HepG2 (cell line): Measurements from ENCODE around the gene HSD11B2. TPM values are rescaled to one million over a fixed set of nuclear protein-coding genes. Genes with fewer than 3 reads are reported as not detected.

Experiments used
- ARNT2 ChIP-seq: sonication (generic); formaldehyde crosslinking; IDR thresholded peaks from 2 replicates; pipeline ENCODE4 v1.8.0; 2022; ENCODE audit warnings: mild to moderate bottlenecking, low read depth, missing genetic modification reagents, moderate library complexity
- BHLHE40 ChIP-seq: IDR thresholded peaks from 2 replicates; pipeline ENCODE4 v1.6.1; 2011; ENCODE audit warnings: low read length, improper control_type of control experiment
- CC2D1A ChIP-seq: sonication (generic); formaldehyde crosslinking; IDR thresholded peaks from 2 replicates; pipeline ENCODE4 v1.8.1; 2023; ENCODE audit warnings: mild to moderate bottlenecking, missing genetic modification reagents
- CSRNP1 ChIP-seq: sonication (generic); formaldehyde crosslinking; IDR thresholded peaks from 2 replicates; pipeline ENCODE4 v1.8.1; 2023; ENCODE audit warnings: mild to moderate bottlenecking, missing genetic modification reagents
- ETV6 ChIP-seq: sonication (generic); formaldehyde crosslinking; conservative IDR thresholded peaks from 2 replicates; pipeline ENCODE4 v1.4.0; 2020; ENCODE audit warnings: missing genetic modification reagents
- FOXJ3 ChIP-seq: sonication (generic); formaldehyde crosslinking; IDR thresholded peaks from 2 replicates; pipeline ENCODE4 v1.4.0; 2020; ENCODE audit warnings: missing genetic modification reagents, mild to moderate bottlenecking, borderline replicate concordance
- HMG20A ChIP-seq: IDR thresholded peaks from 2 replicates; pipeline ENCODE4 v1.6.1; 2016; ENCODE audit warnings: borderline replicate concordance
- HOXA9 ChIP-seq: sonication (generic); formaldehyde crosslinking; IDR thresholded peaks from 2 replicates; pipeline ENCODE4 v1.8.1; 2022; ENCODE audit warnings: missing genetic modification reagents, mild to moderate bottlenecking, moderate library complexity, borderline replicate concordance
- KDM1A ChIP-seq: IDR thresholded peaks from 2 replicates; pipeline ENCODE4 v1.6.1; 2016; ENCODE audit warnings: missing compliant biosample characterization
- MYC ChIP-seq: sonication (generic); formaldehyde crosslinking; IDR thresholded peaks from 2 replicates; pipeline ENCODE4 v1.9.0; 2021; ENCODE audit warnings: missing genetic modification reagents, borderline replicate concordance
- NR2F2 ChIP-seq: IDR thresholded peaks from 2 replicates; pipeline ENCODE4 v1.6.1; 2012; ENCODE audit warnings: low read depth, inconsistent platforms, borderline replicate concordance
- PITX1 ChIP-seq: sonication (generic); formaldehyde crosslinking; IDR thresholded peaks from 2 replicates; pipeline ENCODE4 v1.5.1; 2020; ENCODE audit warnings: mild to moderate bottlenecking, missing genetic modification reagents
- RFX5 ChIP-seq: IDR thresholded peaks from 2 replicates; pipeline ENCODE4 v1.6.1; 2011; ENCODE audit warnings: low read depth, low read length, improper control_type of control experiment
- SMAD3 ChIP-seq: sonication (generic); formaldehyde crosslinking; IDR thresholded peaks from 2 replicates; pipeline ENCODE4 v1.4.0; 2020; ENCODE audit warnings: missing genetic modification reagents
- TEAD2 ChIP-seq: sonication (generic); formaldehyde crosslinking; IDR thresholded peaks from 2 replicates; pipeline ENCODE4 v1.9.0; 2021; ENCODE audit warnings: missing genetic modification reagents
- ZBTB21 ChIP-seq: sonication (generic); formaldehyde crosslinking; IDR thresholded peaks from 2 replicates; pipeline ENCODE4 v1.4.0; 2020; ENCODE audit warnings: missing genetic modification reagents
- ZBTB34 ChIP-seq: sonication (generic); formaldehyde crosslinking; IDR thresholded peaks from 2 replicates; pipeline ENCODE4 v1.8.0; 2022; ENCODE audit warnings: mild to moderate bottlenecking, missing genetic modification reagents
- ZNF205 ChIP-seq: IDR thresholded peaks from 2 replicates; pipeline ENCODE4 v1.6.1; 2018; ENCODE audit warnings: missing biosample characterization, missing genetic modification reagents
- ZNF260 ChIP-seq: sonication (generic); formaldehyde crosslinking; IDR thresholded peaks from 2 replicates; pipeline ENCODE4 v1.4.0; 2020; ENCODE audit warnings: missing genetic modification reagents, low read depth, mild to moderate bottlenecking, borderline replicate concordance
- ZNF383 ChIP-seq: sonication (generic); formaldehyde crosslinking; IDR thresholded peaks from 2 replicates; pipeline ENCODE4 v1.4.0; 2020; ENCODE audit warnings: missing genetic modification reagents, mild to moderate bottlenecking, borderline replicate concordance
- ZNF597 ChIP-seq: sonication (generic); formaldehyde crosslinking; IDR thresholded peaks from 2 replicates; pipeline ENCODE4 v1.5.0; 2020; ENCODE audit warnings: missing genetic modification reagents
- ZNF674 ChIP-seq: sonication (generic); formaldehyde crosslinking; IDR thresholded peaks from 2 replicates; pipeline ENCODE4 v1.5.0; 2020; ENCODE audit warnings: low read depth, mild to moderate bottlenecking, missing genetic modification reagents
- ZXDC ChIP-seq: sonication (generic); formaldehyde crosslinking; IDR thresholded peaks from 2 replicates; pipeline ENCODE4 v1.5.0; 2020; ENCODE audit warnings: mild to moderate bottlenecking, missing genetic modification reagents
- polyA plus RNA-seq, 8 experiments: library from polyadenylated mRNA; depleted of rRNA in 3 of 8; stranded (reverse) in 7 of 8; unstranded in 1 of 8; fragments of >200 nt; fragmentation: Illumina TruSeq in 4 of 8; extraction: Trizol in 4 of 8; gene quantifications; 2 replicates each; pipeline versions ENCODE4 v1.2.1 to v1.2.3, GENCODE V29; 2011 to 2016; ENCODE audit warnings: low read depth in 4 of 8, missing spikeins in 1 of 8, mixed read lengths in 1 of 8; ENCODE audit not compliant: insufficient read depth in 1 of 8
- total RNA-seq, 5 experiments: library from RNA; depleted of rRNA; stranded (reverse); fragments of >200 nt; fragmentation: Illumina TruSeq; extraction: Trizol; gene quantifications; 2 replicates each; pipeline ENCODE4 v1.2.3, GENCODE V29; 2016; ENCODE audit warnings: low read depth in 1 of 5

The HSD11B2 gene
- total and polyA plus RNA-seq, 2 of the 13 experiments (the other 11 are each of a cell fraction or from before 2014, with no cell fraction given) = 8.9 to 13.6 TPM

- TF ChIP-seq ARNT2 (CRISPR knock-in tag) (peak; percentile 62; the same call in 1 of the 2 replicates), BHLHE40 (no peak), RFX5 (no peak), ZXDC (CRISPR knock-in tag) (0 out of 2 replicates have a peak, but pooled peaks have one; percentile 67), ZNF597 (CRISPR knock-in tag) (no peak), CC2D1A (CRISPR knock-in tag) (no peak), SMAD3 (0 out of 2 replicates have a peak, but pooled peaks have one; percentile 35), PITX1 (peak; percentile 74; the same call in 1 of the 2 replicates), NR2F2 (no peak), HOXA9 (CRISPR knock-in tag) (no peak), ZNF260 (no peak), ETV6 (CRISPR knock-in tag) (no peak), TEAD2 (no peak), MYC (no peak), FOXJ3 (no peak), ZBTB34 (CRISPR knock-in tag) (no peak), KDM1A (CRISPR knock-in tag) (peak; percentile 27; the same call in 1 of the 2 replicates), CSRNP1 (CRISPR knock-in tag) (no peak), ZNF205 (CRISPR knock-in tag) (no peak), ZNF383 (no peak), ZNF674 (CRISPR knock-in tag) (no peak), ZBTB21 (no peak), HMG20A (CRISPR knock-in tag) (no peak; the same call in 1 of the 2 replicates)
These were observed 15.3 kb downstream of the HSD11B2 start (continued) for GRCh38 chr16:67445913-67446907.
